GM20431 (cell line): ENCODE data around the gene GALNT18.
"Not testable (repeated sequence)": the region's sequence is repeated elsewhere in the genome, so short reads cannot be mapped to it uniquely, and the experiment has no call there.

Experiments
- in situ Hi-C: fragments of 300-500 bp; cut with MseI, MboI; formaldehyde crosslinking; loops from one replicate; pipeline ENCODE4 v1.15.0; 2020; ENCODE audit warnings: low sequenced_read_pairs; ENCODE audit not compliant: unreplicated experiment

GALNT18 gene

GRCh38 chr11:11378184-11378940 is 243.4 kb downstream of the GALNT18 start:
- in situ Hi-C loops = no loop called here

- in situ Hi-C loops = no loop called here
Measured at GRCh38 chr11:11374358-11375148, 247.3 kb downstream of the GALNT18 start.

GRCh38 chr11:11373934-11374333 is 247.9 kb downstream of the GALNT18 start:
- in situ Hi-C loops = no loop called here

GRCh38 chr11:11372461-11372860 is 249.3 kb downstream of the GALNT18 start:
- in situ Hi-C loops = no loop called here

GRCh38 chr11:11370962-11371303 is 250.9 kb downstream of the GALNT18 start:
- in situ Hi-C loops = no loop called here

GRCh38 chr11:11370255-11370961 is 251.4 kb downstream of the GALNT18 start:
- in situ Hi-C loops = no loop called here

- in situ Hi-C loops = no loop called here
Measured at GRCh38 chr11:11366793-11367192, 255.0 kb downstream of the GALNT18 start.

- in situ Hi-C loops = no loop called here
Measured at GRCh38 chr11:11363674-11364073, 258.1 kb downstream of the GALNT18 start.

- in situ Hi-C loops = no loop called here
Measured at GRCh38 chr11:11359611-11360010, 262.2 kb downstream of the GALNT18 start.

- in situ Hi-C loops = no loop called here
Measured at GRCh38 chr11:11356842-11357241, 265.0 kb downstream of the GALNT18 start.

GRCh38 chr11:11352878-11353277 is 268.9 kb downstream of the GALNT18 start, which contains the start of gene CSNK2A3:
TSS of gene CSNK2A3 (minus strand) at chr11:11353250. CDS start at chr11:11353119, 131 bp downstream.
- in situ Hi-C loops = not testable (repeated sequence)

- in situ Hi-C loops = not testable (repeated sequence)
Measured at GRCh38 chr11:11351851-11352250, 270.0 kb downstream of the GALNT18 start.

GRCh38 chr11:11351042-11351586 is 270.7 kb downstream of the GALNT18 start:
- in situ Hi-C loops = no loop called here

- in situ Hi-C loops = no loop called here
Measured at GRCh38 chr11:11349870-11350337, 271.9 kb downstream of the GALNT18 start.

GRCh38 chr11:11349106-11349825 is 272.5 kb downstream of the GALNT18 start:
- in situ Hi-C loops = no loop called here

- in situ Hi-C loops = no loop called here
Measured at GRCh38 chr11:11348303-11348702, 273.5 kb downstream of the GALNT18 start.

- in situ Hi-C loops = no loop called here
Measured at GRCh38 chr11:11347592-11347991, 274.2 kb downstream of the GALNT18 start.

GRCh38 chr11:11346303-11346702 is 275.5 kb downstream of the GALNT18 start:
- in situ Hi-C loops = no loop called here

GRCh38 chr11:11345099-11345498 is 276.7 kb downstream of the GALNT18 start:
- in situ Hi-C loops = no loop called here

GRCh38 chr11:11344045-11344444 is 277.8 kb downstream of the GALNT18 start:
- in situ Hi-C loops = no loop called here
